Hematopoietic multipotent progenitor cell treated with erythropoietin and hydrocortisone succinate and interleukin-3 and kit ligand, for 8 days (in vitro differentiated cells): ENCODE data around the gene CDKAL1.

Experiments
- DNase-seq: peaks from one replicate; pipeline ENCODE4 v3.0.0-alpha.2; 2015

CDKAL1 gene

GRCh38 chr6:21123507-21124436 lies 589.5 kb downstream of the CDKAL1 start:
- no peak for DNase-seq

- no peak for DNase-seq
Observed at GRCh38 chr6:21128601-21129000, 594.3 kb downstream of the CDKAL1 start.

- DNase-seq, result no peak
Observed at GRCh38 chr6:21131406-21131805, 597.1 kb downstream of the CDKAL1 start.

GRCh38 chr6:21132446-21132845 lies 598.2 kb downstream of the CDKAL1 start:
- DNase-seq, result no peak

- DNase-seq, result no peak
Observed at GRCh38 chr6:21132856-21133838, 598.9 kb downstream of the CDKAL1 start.

GRCh38 chr6:21133901-21134300 lies 599.6 kb downstream of the CDKAL1 start:
- no peak for DNase-seq

- no peak for DNase-seq
Observed at GRCh38 chr6:21134356-21134755, 600.1 kb downstream of the CDKAL1 start.

- no peak for DNase-seq
Observed at GRCh38 chr6:21135484-21136013, 601.3 kb downstream of the CDKAL1 start.

- DNase-seq, result no peak
Observed at GRCh38 chr6:21137700-21138335, 603.6 kb downstream of the CDKAL1 start.

- DNase-seq, result no peak
Observed at GRCh38 chr6:21138336-21139069, 604.2 kb downstream of the CDKAL1 start.

- no peak for DNase-seq
Observed at GRCh38 chr6:21140966-21141365, 606.7 kb downstream of the CDKAL1 start.

- no peak for DNase-seq
Observed at GRCh38 chr6:21141616-21142303, 607.5 kb downstream of the CDKAL1 start.

- DNase-seq, result no peak
Observed at GRCh38 chr6:21142741-21143140, 608.5 kb downstream of the CDKAL1 start.

GRCh38 chr6:21143645-21144044 lies 609.4 kb downstream of the CDKAL1 start:
- no peak for DNase-seq

- DNase-seq, result no peak
Observed at GRCh38 chr6:21144928-21145327, 610.7 kb downstream of the CDKAL1 start.

- DNase-seq, result no peak
Observed at GRCh38 chr6:21147995-21148394, 613.7 kb downstream of the CDKAL1 start.

- no peak for DNase-seq
Observed at GRCh38 chr6:21149470-21149869, 615.2 kb downstream of the CDKAL1 start.

GRCh38 chr6:21150667-21151066 lies 616.4 kb downstream of the CDKAL1 start:
- DNase-seq, result no peak

GRCh38 chr6:21151119-21151518 lies 616.9 kb downstream of the CDKAL1 start:
- no peak for DNase-seq

- DNase-seq, result no peak
Observed at GRCh38 chr6:21151530-21151929, 617.3 kb downstream of the CDKAL1 start.

GRCh38 chr6:21157186-21157929 lies 623.1 kb downstream of the CDKAL1 start:
- DNase-seq, result no peak
